ENCODE results near the gene MFNG.

The MFNG gene

GRCh38 chr22:37431801-37432707 lies 54.1 kb downstream of the MFNG start:
- intact Hi-C loops (cut with DNase I): no loop called here
- DNase-seq: no peak

- intact Hi-C loops (cut with DNase I): no loop called here
Measured at GRCh38 chr22:37431366-37431765, 54.8 kb downstream of the MFNG start.

GRCh38 chr22:37430941-37431340 lies 55.2 kb downstream of the MFNG start:
- intact Hi-C loops (cut with DNase I): no loop called here
- no peak for DNase-seq

More at GRCh38 chr22:37431366-37431765, 54.8 kb downstream of the MFNG start:
- DNase-seq: no peak

- DNase-seq: peak in 19 of 42 donors; percentile 26 to 70 (median 56)
- intact Hi-C loops (cut with DNase I): no loop called here
Measured at GRCh38 chr22:37428649-37429586, 57.3 kb downstream of the MFNG start.

- intact Hi-C loops (cut with DNase I): no loop called here
- DNase-seq: no peak
Measured at GRCh38 chr22:37427711-37428635, 58.2 kb downstream of the MFNG start.

GRCh38 chr22:37427135-37427710 lies 59.0 kb downstream of the MFNG start, which contains the start of gene ELFN2:
Gene ELFN2 (minus strand): TSS chr22:37427479. CDS start chr22:37375534, 51,945 bp downstream.
- intact Hi-C loops (cut with DNase I): no loop called here
- peak in 15 of 42 donors; percentile 28 to 68 (median 49) for DNase-seq

GRCh38 chr22:37426706-37427134 lies 59.5 kb downstream of the MFNG start:
- DNase-seq: no peak
- intact Hi-C loops (cut with DNase I): no loop called here

- intact Hi-C loops (cut with DNase I): no loop called here
- DNase-seq: peak in 2 of 42 donors; percentile 27 to 47
Measured at GRCh38 chr22:37425800-37426705, 60.1 kb downstream of the MFNG start.

GRCh38 chr22:37425369-37425768 lies 60.8 kb downstream of the MFNG start:
- no peak for DNase-seq
- intact Hi-C loops (cut with DNase I): no loop called here

- DNase-seq: no peak
- intact Hi-C loops (cut with DNase I): no loop called here
Measured at GRCh38 chr22:37423283-37423682, 62.9 kb downstream of the MFNG start.

GRCh38 chr22:37421468-37421877 lies 64.7 kb downstream of the MFNG start:
- intact Hi-C loops (cut with DNase I): no loop called here
- peak in 2 of 42 donors; percentile 19 to 45 for DNase-seq

- intact Hi-C loops (cut with DNase I): no loop called here
- peak in 1 of 42 donors; percentile 47 for DNase-seq
Measured at GRCh38 chr22:37420686-37421467, 65.3 kb downstream of the MFNG start.

- DNase-seq: peak in 6 of 42 donors; percentile 16 to 53 (median 20)
- intact Hi-C loops (cut with DNase I): no loop called here
Measured at GRCh38 chr22:37419969-37420685, 66.1 kb downstream of the MFNG start.

- intact Hi-C loops (cut with DNase I): no loop called here
- DNase-seq: peak in 13 of 42 donors; percentile 22 to 62 (median 42)
Measured at GRCh38 chr22:37419370-37419968, 66.7 kb downstream of the MFNG start.

Measured in head of caudate nucleus (tissue), 42 donors.